AG09309 (cell line): Measurements from ENCODE around the gene ATG9B.

Source experiments
- DNase-seq: peaks from one replicate; pipeline ENCODE4 v3.0.0-alpha.2; 2010; ENCODE audit warnings: low read depth
- H3K4me3 ChIP-seq: 2 replicates; pipeline ENCODE4 v1.5.1; 2011; ENCODE audit warnings: mild to moderate bottlenecking, low read depth, low read length, moderate library complexity; ENCODE audit not compliant: control insufficient read depth
- TF ChIP-seq, protein P1 (sequence below): IDR thresholded peaks from 2 replicates; pipeline ENCODE4 v1.5.1; 2011; ENCODE audit warnings: mild to moderate bottlenecking, low read depth, low read length, inconsistent platforms; ENCODE audit not compliant: insufficient read depth, control insufficient read depth; ENCODE audit errors: missing control alignments

The ATG9B gene

DNA sequence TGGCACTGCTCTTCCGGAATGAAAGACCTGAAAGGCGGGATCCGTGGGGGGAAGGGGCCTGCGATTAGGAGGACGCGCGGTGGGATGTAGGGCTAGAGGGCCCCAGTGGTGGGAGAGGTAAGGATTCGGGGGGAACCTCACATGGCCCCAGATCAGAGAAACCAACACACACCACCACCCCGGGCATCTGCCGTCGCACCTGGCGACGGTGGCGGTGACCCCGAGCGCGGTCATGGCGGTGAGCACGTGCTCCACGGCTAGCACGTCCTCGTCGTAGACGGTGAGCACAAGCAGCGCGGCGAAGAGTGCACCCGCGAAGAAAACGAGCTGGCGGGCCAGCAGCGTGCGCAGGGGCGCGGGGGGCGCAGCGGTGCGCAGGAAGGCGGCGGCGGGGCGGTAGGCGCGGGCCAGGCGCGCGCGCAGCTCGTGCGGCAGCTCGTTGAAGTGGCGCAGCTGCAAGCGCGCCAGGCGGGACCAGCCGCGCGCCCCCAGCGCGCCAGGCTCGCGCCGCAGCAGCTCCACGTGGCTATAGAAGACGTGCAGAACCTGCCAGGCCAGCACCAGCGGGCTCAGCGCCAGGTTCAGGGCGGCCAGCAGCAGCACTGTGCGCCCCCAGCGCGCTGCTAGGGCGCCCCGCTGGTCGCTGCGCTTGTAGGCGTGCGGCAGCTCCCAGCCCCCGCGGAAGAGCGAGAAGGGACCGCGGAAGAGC is 5.7 kb downstream of the ATG9B start:
- TF ChIP-seq, protein P1, sequence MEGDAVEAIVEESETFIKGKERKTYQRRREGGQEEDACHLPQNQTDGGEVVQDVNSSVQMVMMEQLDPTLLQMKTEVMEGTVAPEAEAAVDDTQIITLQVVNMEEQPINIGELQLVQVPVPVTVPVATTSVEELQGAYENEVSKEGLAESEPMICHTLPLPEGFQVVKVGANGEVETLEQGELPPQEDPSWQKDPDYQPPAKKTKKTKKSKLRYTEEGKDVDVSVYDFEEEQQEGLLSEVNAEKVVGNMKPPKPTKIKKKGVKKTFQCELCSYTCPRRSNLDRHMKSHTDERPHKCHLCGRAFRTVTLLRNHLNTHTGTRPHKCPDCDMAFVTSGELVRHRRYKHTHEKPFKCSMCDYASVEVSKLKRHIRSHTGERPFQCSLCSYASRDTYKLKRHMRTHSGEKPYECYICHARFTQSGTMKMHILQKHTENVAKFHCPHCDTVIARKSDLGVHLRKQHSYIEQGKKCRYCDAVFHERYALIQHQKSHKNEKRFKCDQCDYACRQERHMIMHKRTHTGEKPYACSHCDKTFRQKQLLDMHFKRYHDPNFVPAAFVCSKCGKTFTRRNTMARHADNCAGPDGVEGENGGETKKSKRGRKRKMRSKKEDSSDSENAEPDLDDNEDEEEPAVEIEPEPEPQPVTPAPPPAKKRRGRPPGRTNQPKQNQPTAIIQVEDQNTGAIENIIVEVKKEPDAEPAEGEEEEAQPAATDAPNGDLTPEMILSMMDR = no peak
- no peak for DNase-seq
- H3K4me3 ChIP-seq = no peak overlapping the region

DNA sequence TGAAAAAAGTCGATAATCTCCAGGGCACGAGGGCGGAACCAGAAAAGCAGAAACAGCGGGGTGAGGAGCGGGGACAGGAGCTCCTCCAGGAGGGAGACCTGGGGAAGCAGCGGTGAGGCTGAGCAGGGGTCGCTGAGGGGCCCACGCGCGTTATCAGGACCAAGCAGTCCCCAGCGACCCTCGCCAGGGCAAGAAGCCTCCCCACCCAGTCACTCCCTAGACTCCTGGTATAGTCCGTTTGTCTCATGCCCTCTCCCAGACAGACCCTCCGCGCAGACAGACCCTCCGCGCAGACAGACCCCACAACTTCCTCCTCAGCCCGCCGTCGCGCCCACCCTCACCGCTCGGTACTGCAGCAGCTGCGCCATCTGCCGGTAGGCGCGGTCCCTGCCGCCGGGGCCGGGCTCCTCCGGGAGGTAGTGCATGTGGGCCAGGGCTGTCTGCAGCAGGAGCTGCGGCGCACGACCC is 6.3 kb downstream of the ATG9B start:
- TF ChIP-seq, protein P1 = peak; percentile 96
- DNase-seq = no peak
- no peak overlapping the region for H3K4me3 ChIP-seq

DNA sequence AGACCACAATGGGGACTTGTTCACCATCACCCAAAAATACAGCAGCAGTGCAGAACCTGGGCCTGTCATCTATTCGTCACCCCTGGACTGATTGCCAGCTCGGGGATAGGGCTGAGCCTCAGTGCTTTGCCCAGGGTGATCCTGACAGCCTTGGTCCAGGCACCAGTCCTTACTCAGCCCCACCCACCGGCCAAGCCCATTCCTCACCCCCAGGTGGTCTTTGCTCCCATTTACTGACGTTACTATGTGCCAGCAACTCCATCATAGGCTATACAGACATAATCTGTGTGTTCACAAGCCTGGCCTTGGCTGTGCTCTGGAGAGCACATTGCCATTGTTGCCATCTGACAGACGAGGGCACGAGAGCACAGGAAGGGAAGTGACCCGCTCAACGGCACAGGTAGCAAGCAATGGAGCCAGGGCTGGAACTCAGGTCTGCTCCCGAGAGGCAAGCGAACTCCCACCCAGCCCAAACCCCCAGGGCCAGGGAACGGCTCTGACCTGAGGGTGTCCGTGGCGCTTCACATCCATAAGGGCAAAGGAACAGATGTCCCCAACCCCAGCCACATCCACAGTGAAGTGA is 6.8 kb downstream of the ATG9B start:
- no peak overlapping the region for H3K4me3 ChIP-seq
- TF ChIP-seq, protein P1 = no peak

DNA sequence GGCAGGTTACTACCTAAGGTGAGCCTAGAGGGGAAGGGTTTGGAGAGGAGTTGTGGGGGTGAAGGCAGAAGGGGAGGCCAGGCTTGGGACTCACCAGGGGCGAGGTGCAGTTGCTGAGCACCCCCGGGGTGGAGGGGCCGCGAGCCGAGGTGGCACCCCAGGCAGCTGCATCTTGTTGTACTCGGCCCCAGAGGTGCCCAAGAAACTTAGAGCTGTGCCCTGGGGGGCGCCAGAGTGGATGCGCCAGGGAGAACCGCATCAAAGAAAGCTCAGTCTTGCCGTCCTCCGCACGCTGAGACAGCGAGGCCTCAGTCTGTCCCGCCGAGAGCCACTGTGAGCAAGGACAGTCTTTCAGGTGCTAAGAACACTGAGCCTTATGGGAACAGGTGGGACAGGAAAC is 7.4 kb downstream of the ATG9B start:
- TF ChIP-seq, protein P1 = no peak
- no peak overlapping the region for H3K4me3 ChIP-seq
- DNase-seq = no peak

More for the DNA sequence above, 6.8 kb downstream of the ATG9B start:
- no peak for DNase-seq

DNA sequence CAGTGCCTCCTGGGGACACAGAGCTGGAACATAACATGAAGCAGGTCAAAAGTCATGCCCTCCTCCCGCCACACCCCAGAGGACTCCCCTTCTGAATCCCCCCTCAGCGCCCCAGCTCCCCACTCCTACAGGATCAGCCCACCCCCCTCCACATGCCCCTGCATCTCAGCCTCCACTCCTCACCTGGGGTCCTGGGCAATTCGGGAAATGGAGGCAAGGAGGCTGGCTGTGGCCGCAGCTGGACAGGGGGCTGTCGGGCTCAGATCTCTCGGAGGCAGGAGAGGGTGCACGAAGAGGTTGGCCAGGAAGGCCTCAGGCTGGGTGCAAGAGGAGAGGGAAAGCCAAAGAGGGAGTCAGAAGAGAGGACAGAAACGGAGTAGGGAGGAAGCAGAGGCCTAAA is 7.8 kb downstream of the ATG9B start:
- TF ChIP-seq, protein P1 = no peak

DNA sequence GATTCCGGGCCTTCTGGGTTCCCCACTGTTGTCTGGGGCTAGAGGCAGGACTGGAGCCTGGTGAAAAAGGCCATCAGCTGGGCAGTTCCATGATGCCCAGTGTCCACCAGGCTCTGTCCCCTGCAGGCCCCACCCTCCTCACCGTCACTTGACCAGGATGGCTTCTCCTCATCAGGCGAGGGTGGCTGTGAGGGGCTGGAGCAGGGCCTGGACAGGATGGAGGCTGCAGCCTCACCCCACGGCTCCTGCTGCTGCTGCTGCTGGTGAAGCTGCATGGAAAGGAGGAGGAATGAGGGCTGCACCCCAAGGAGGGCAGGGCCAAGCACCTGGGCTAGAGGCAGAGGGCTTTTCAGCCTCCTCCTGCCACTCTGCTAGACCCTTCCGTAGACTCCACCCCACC is 8.3 kb downstream of the ATG9B start:
- DNase-seq = no peak
- TF ChIP-seq, protein P1 = no peak
- H3K4me3 ChIP-seq = no peak overlapping the region

More for the DNA sequence above, 7.8 kb downstream of the ATG9B start:
- DNase-seq = no peak
- no peak overlapping the region for H3K4me3 ChIP-seq
